ENCODE results near the gene JADE2. TPM values are rescaled to one million over a fixed set of nuclear protein-coding genes. Genes with fewer than 3 reads are reported as not detected.

The JADE2 gene
- total RNA-seq, 2 donors from 2014 or later = 37.5 to 47.6 TPM

DNA sequence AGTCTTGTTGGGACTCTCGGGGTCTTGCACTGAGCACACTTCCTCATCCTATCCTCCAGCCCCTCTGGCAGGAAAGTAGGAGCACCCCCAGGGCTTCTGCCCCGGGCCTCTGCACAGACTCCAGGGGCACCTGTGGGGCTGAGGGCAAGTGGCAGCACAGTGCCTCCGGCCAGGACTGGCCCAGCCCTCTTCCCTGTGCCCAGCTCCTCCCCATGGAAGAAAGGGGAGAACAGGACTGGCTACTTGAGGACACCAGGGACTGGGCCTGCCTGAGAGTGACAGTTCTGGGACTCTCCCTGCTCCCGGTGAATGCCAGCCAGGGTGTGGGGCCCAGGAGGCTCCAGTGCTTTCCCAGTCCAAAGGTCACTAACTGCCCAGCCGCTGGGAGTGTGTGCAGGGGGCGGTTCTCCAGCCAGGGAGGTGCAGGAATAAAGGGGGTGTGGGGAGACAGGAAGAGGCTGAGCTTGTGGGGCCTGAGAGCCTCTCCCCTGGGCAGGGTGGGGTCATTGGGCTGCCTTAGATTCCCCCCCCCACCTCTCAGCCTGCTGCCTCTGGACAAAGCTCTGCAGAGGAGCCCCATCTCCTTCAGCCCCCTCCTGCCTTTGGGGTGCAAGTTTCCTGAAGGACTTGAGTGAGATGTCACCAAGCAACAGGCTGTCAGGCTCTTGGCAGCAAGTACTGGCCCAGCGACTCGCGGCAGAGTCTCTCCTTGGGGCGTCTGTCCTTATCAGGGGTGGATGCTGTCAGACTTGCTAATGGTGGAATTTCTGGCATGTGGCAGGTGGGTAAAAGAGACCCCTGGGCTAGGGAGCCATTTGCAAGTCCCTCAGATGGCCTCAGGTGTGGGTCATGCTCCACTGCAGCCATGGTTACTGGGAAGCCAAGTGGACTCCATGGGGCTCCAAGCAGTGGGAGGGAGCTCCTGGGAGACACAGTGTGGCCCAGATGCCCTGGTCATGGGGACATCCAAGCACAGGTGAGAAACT is 19.1 kb upstream of the JADE2 start:
- no peaks in the 10 kb centered on the region for H3K9me3 ChIP-seq
- H3K36me3 ChIP-seq = no peaks in the 10 kb centered on the region
- no peaks in the 10 kb centered on the region for H3K27me3 ChIP-seq
- H3K27ac ChIP-seq = peak overlapping the region; percentile 62 to 68
- DNase-seq (ENCODE audit: low spot score) = peak; percentile 84
- H3K4me1 ChIP-seq = peaks cover 0 to 53% of the 10 kb centered on the region in 2 donors
- H3K4me3 ChIP-seq = peak overlapping the region; percentile 1 to 42
- TF ChIP-seq, protein P1, sequence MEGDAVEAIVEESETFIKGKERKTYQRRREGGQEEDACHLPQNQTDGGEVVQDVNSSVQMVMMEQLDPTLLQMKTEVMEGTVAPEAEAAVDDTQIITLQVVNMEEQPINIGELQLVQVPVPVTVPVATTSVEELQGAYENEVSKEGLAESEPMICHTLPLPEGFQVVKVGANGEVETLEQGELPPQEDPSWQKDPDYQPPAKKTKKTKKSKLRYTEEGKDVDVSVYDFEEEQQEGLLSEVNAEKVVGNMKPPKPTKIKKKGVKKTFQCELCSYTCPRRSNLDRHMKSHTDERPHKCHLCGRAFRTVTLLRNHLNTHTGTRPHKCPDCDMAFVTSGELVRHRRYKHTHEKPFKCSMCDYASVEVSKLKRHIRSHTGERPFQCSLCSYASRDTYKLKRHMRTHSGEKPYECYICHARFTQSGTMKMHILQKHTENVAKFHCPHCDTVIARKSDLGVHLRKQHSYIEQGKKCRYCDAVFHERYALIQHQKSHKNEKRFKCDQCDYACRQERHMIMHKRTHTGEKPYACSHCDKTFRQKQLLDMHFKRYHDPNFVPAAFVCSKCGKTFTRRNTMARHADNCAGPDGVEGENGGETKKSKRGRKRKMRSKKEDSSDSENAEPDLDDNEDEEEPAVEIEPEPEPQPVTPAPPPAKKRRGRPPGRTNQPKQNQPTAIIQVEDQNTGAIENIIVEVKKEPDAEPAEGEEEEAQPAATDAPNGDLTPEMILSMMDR (IDR thresholded peaks at IDR 0.05) = no peak

DNA sequence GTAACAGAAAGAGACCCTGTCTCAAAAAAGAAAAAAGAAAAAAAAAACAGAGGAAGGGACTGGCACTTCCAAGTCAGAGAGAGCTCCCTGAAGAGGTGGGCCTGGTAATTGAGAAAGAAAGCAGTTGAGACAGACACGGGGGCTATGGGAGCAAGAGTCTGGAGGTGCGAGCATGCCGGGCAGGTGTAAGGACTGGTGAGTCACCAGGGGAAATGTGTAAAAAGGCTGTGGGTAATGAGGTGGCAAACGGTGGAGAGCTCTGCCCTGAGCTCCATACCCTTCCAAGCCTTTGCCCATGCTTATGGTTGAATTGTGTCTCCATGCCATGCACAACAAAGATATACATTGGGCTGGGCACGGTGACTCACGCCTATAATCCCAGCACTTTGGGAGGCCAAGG is 18.0 kb upstream of the JADE2 start:
- no peak for DNase-seq (ENCODE audit: low spot score)
- Histone ChIP-seq H3K27me3 (no peaks in the 10 kb centered on the region), H3K9me3 (no peaks in the 10 kb centered on the region), H3K4me3 (peak overlapping the region in 1 of 2 donors; percentile 42), H3K36me3 (no peaks in the 10 kb centered on the region), H3K27ac (peak overlapping the region; percentile 62 to 68), H3K4me1 (peaks cover 0 to 64% of the 10 kb centered on the region in 2 donors)
- TF ChIP-seq, protein P1 (IDR thresholded peaks at IDR 0.05) = no peak

DNA sequence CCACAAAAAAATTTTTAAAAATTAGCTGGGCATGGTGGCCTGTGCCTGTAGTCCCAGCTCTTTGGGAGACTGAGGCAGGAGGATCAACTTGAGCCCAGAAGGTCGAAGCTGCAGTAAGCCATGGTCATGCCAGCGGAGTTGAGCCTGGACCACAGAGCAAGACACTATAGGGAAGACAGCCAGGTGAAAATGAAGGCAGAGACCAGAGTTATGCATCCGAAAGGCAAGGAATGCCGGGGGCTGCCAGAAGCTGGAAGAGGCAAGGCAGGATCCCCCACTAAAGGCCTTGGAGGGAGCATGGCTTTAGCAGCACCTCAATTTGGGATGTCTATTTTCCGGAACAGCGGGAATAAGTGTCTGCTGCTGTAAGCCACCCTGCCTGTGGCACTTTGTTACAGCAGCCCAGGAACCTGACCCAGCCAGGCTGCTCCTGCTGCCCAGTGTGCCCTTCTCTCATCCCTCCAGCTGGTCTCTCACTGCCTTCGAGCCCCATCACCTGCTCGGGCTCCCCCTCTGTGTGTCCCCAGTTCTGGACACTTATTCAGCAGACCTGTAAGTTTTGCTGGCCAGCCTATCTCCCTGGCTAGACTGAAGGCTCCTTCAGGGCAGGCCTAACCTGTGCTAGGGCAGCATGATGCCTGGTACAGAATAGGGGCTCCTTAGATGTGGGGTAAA is 16.8 kb upstream of the JADE2 start:
- H3K27me3 ChIP-seq = no peaks in the 10 kb centered on the region
- no peaks in the 10 kb centered on the region for H3K36me3 ChIP-seq
- H3K4me1 ChIP-seq = peaks cover 0 to 58% of the 10 kb centered on the region in 2 donors
- no peak overlapping the region for H3K4me3 ChIP-seq
- TF ChIP-seq, protein P1 (IDR thresholded peaks at IDR 0.05) = no peak
- no peak for DNase-seq (ENCODE audit: low spot score)
- H3K27ac ChIP-seq = no peak overlapping the region
- no peaks in the 10 kb centered on the region for H3K9me3 ChIP-seq

DNA sequence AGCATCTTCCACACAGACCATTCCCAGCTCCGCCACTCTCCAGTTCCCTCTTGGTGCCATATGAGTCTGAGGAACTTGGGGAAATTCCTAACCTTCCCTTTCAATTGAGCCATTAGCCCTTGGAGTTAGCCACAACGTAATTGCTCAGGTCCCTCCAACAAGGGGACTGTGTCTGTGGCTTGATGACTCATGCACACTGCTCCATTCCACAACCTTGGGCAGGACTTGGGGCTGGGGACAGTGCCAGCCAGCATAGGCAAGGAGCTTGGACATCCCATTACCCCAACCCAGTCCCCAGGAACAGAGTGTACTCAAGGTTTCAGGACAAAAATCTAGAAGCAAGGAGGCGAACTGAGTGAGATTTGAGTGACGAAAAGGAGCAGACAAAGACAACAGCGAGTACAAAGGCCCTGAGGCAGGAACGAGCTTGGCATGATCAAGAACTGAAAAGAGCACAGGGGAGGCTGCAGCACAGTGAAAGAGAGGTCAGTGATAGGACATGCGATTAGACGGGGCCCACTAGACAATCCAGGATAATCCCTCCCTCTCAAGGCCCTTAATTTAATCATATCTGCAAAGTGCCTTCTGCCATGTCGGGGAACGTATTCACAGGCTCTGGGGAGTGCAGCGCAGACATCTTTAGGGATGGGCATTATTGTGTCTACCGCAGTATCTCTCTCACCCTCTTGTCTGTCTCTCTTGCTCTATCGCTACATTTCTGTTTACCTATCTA is 16.0 kb upstream of the JADE2 start:
- H3K9me3 ChIP-seq = no peaks in the 10 kb centered on the region
- DNase-seq (ENCODE audit: low spot score) = no peak
- H3K27me3 ChIP-seq = no peaks in the 10 kb centered on the region
- H3K36me3 ChIP-seq = no peaks in the 10 kb centered on the region
- TF ChIP-seq, protein P1 (IDR thresholded peaks at IDR 0.05) = no peak
- peaks cover 0 to 50% of the 10 kb centered on the region in 2 donors for H3K4me1 ChIP-seq
- no peak overlapping the region for H3K27ac ChIP-seq
- H3K4me3 ChIP-seq = no peak overlapping the region

DNA sequence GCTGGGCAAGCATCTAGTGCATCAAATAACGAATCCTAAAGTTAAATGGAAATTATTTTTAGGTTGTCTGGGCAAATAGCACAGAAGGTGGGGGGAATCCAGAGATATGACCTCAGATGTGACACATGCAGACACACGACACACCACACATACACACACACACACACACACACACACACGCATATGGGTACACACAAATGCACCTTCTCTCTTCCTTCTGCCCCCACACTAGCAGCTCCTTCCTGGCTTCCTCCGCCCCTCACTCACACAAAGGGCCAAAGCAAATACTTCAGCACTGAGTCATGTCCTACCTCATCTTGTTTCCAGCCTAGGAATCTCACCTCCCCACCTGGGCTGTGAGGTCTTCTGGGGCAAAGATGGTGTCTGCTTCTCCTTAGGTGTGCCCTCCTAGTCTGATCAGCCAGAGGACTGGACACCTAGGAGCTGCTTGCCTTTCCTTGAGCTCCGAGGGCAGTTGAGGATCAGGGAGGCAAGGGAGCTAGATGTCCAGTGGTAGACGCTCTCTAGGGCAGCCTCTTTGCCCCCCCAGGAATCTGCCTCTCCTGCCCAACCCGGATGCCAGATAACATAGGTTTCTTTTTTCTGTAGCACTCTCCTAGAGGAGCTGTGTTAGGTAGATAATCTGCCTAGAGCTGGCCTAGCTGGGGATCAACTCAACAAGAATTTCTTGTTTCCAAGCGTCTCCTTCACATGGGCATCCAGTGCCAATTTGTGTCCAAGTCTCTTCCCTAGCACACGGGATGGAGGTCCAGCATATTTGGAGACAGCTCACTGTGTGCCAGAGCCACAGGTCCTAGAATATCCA is 14.3 kb upstream of the JADE2 start:
- Histone ChIP-seq H3K36me3 (no peaks in the 10 kb centered on the region), H3K4me3 (no peak overlapping the region), H3K27me3 (no peaks in the 10 kb centered on the region), H3K4me1 (peaks cover 0 to 39% of the 10 kb centered on the region in 2 donors), H3K9me3 (no peaks in the 10 kb centered on the region), H3K27ac (peak overlapping the region; percentile 75 to 84)
- DNase-seq (ENCODE audit: low spot score) = no peak
- TF ChIP-seq, protein P1 (IDR thresholded peaks at IDR 0.05) = no peak
